ENCODE measurements around the gene PARPBP. TPM values are rescaled to one million over a fixed set of nuclear protein-coding genes. Genes with fewer than 3 reads are reported as not detected.
"Not testable (repeated sequence)": the region's sequence is repeated elsewhere in the genome, so short reads cannot be mapped to it uniquely, and the experiment has no call there.

PARPBP gene
- total and polyA plus RNA-seq, 7 donors: 0.23 to 2.4 (median 0.75) TPM

- no peak for DNase-seq
- Histone ChIP-seq H3K27ac (no peak overlapping the region), H3K4me3 (no peak overlapping the region), H3K4me1 (no peaks in the 10 kb centered on the region), H3K9me3 (no peaks in the 10 kb centered on the region), H3K36me3 (ENCODE audit: insufficient read depth in 1 of 2, low read depth in 1 of 2) (no peaks in the 10 kb centered on the region), H3K27me3 (ENCODE audit: insufficient read depth in 3 of 3, low read length in 2 of 3) (no peaks in the 10 kb centered on the region)
- ATAC-seq: no peak
- intact Hi-C loops (cut with DNase I): no loop called here
- no peak for TF ChIP-seq CTCF (IDR thresholded peaks at IDR 0.05)
These were observed 100.8 kb downstream of the PARPBP start for GRCh38 chr12:102220736-102221135.

GRCh38 chr12:102227954-102228353, 108.0 kb downstream of the PARPBP start:
- no peaks in the 10 kb centered on the region for H3K27me3 ChIP-seq (ENCODE audit: insufficient read depth in 3 of 3, low read length in 2 of 3)
- TF ChIP-seq CTCF (IDR thresholded peaks at IDR 0.05): no peak

GRCh38 chr12:102232036-102232435, 112.1 kb downstream of the PARPBP start:
- DNase-seq (no peak), ATAC-seq (no peak)
- intact Hi-C loops (cut with DNase I): no loop called here
- Histone ChIP-seq H3K4me1 (no peaks in the 10 kb centered on the region), H3K9me3 (no peaks in the 10 kb centered on the region), H3K27ac (no peak overlapping the region), H3K27me3 (ENCODE audit: insufficient read depth in 3 of 3, low read length in 2 of 3) (no peaks in the 10 kb centered on the region), H3K36me3 (ENCODE audit: insufficient read depth in 1 of 2, low read depth in 1 of 2) (no peaks in the 10 kb centered on the region), H3K4me3 (no peak overlapping the region)
- TF ChIP-seq CTCF (IDR thresholded peaks at IDR 0.05): no peak

More at GRCh38 chr12:102227954-102228353, 108.0 kb downstream of the PARPBP start:
- WGBS, 3 donors: 70 to 78% (median 76%) methylated on average over 5 of the region's 5 CpGs
- DNase-seq (no peak), ATAC-seq (no peak)
- intact Hi-C loops (cut with DNase I): no loop called here
- Histone ChIP-seq H3K4me1 (no peaks in the 10 kb centered on the region), H3K36me3 (ENCODE audit: insufficient read depth in 1 of 2, low read depth in 1 of 2) (no peaks in the 10 kb centered on the region), H3K27ac (no peak overlapping the region), H3K9me3 (no peaks in the 10 kb centered on the region), H3K4me3 (no peak overlapping the region)

GRCh38 chr12:102232446-102232845, 112.5 kb downstream of the PARPBP start:
- no peak overlapping the region for H3K4me3 ChIP-seq
- no peaks in the 10 kb centered on the region for H3K36me3 ChIP-seq (ENCODE audit: insufficient read depth in 1 of 2, low read depth in 1 of 2)
- no peaks in the 10 kb centered on the region for H3K9me3 ChIP-seq
- ATAC-seq (no peak), DNase-seq (no peak)
- H3K27me3 ChIP-seq (ENCODE audit: insufficient read depth in 3 of 3, low read length in 2 of 3): no peaks in the 10 kb centered on the region
- no peaks in the 10 kb centered on the region for H3K4me1 ChIP-seq
- no peak overlapping the region for H3K27ac ChIP-seq
- TF ChIP-seq CTCF (IDR thresholded peaks at IDR 0.05): no peak
- intact Hi-C loops (cut with DNase I): no loop called here
- 52 to 83% (median 59%) methylated on average over 1 of the region's 1 CpG for WGBS, 3 donors

- Histone ChIP-seq H3K27ac (no peak overlapping the region), H3K9me3 (no peaks in the 10 kb centered on the region), H3K27me3 (ENCODE audit: insufficient read depth in 3 of 3, low read length in 2 of 3) (no peaks in the 10 kb centered on the region), H3K4me3 (no peak overlapping the region), H3K36me3 (ENCODE audit: insufficient read depth in 1 of 2, low read depth in 1 of 2) (no peaks in the 10 kb centered on the region), H3K4me1 (no peaks in the 10 kb centered on the region)
- intact Hi-C loops (cut with DNase I): no loop called here
- ATAC-seq (no peak), DNase-seq (no peak)
- 72 to 85% (median 77%) methylated on average over 2 of the region's 2 CpGs for WGBS, 3 donors
- TF ChIP-seq CTCF (IDR thresholded peaks at IDR 0.05): no peak
These were observed 114.6 kb downstream of the PARPBP start for GRCh38 chr12:102234599-102234998.

- H3K4me1 ChIP-seq; H3K9me3 ChIP-seq; H3K27ac ChIP-seq; ATAC-seq; DNase-seq; H3K36me3 ChIP-seq (ENCODE audit: insufficient read depth in 1 of 2, low read depth in 1 of 2); H3K4me3 ChIP-seq; intact Hi-C loops (cut with DNase I); H3K27me3 ChIP-seq (ENCODE audit: insufficient read depth in 3 of 3, low read length in 2 of 3): not testable (repeated sequence)
- WGBS, 3 donors: 95 to 99% (median 98%) methylated on average over 2 of the region's 2 CpGs
These were observed 120.9 kb downstream of the PARPBP start for GRCh38 chr12:102240859-102241258.
